Mononuclear cell (primary cell): Measurements from ENCODE around the gene ABL1. TPM values are rescaled to one million over a fixed set of nuclear protein-coding genes. Genes with fewer than 3 reads are reported as not detected.

Source experiments
- H3K27me3 ChIP-seq: 2 replicates; pipeline ENCODE4 v1.6.0; 2011; ENCODE audit warnings: low read length, control low read depth; ENCODE audit not compliant: insufficient read depth
- H3K4me1 ChIP-seq: 2 replicates; pipeline ENCODE4 v1.5.1; 2011; ENCODE audit warnings: mild to moderate bottlenecking, low read length, control low read depth; ENCODE audit not compliant: insufficient read depth
- H3K4me3 ChIP-seq: 2 replicates; pipeline ENCODE4 v1.5.1; 2011; ENCODE audit warnings: mild to moderate bottlenecking, low read length, moderate library complexity
- H3K9me3 ChIP-seq: 2 replicates; pipeline ENCODE4 v1.5.1; 2011; ENCODE audit warnings: low read depth, mild to moderate bottlenecking, control low read depth, low read length
- total RNA-seq: library from RNA; depleted of rRNA; stranded (reverse); fragments of >200 nt; gene quantifications from one replicate; pipeline ENCODE4 v1.2.3, GENCODE V29; 2012

Gene ABL1
- total RNA-seq, 1 donor = 14.7 TPM

- Histone ChIP-seq H3K27me3 (no peaks in the 10 kb centered on the region), H3K4me1 (peaks cover 7% of the 10 kb centered on the region), H3K9me3 (no peaks in the 10 kb centered on the region), H3K4me3 (no peak overlapping the region)
These were observed 60.6 kb downstream of the ABL1 start for GRCh38 chr9:130895481-130896232.

GRCh38 chr9:130896233-130897014 lies 61.4 kb downstream of the ABL1 start, which contains the start of gene QRFP:
TSS of gene QRFP (minus strand) at chr9:130896812. CDS start at chr9:130893838, 2,974 bp downstream.
- H3K27me3 ChIP-seq = no peaks in the 10 kb centered on the region
- H3K4me1 ChIP-seq = peaks cover 7% of the 10 kb centered on the region
- H3K4me3 ChIP-seq = no peak within 1 kb of the TSS
- H3K9me3 ChIP-seq = no peaks in the 10 kb centered on the region

- Histone ChIP-seq H3K4me3 (no peak overlapping the region), H3K4me1 (peaks cover 7% of the 10 kb centered on the region), H3K9me3 (no peaks in the 10 kb centered on the region), H3K27me3 (no peaks in the 10 kb centered on the region)
These were observed 62.2 kb downstream of the ABL1 start for GRCh38 chr9:130897105-130897751.

GRCh38 chr9:130897848-130898551 lies 62.9 kb downstream of the ABL1 start:
- peaks cover 6% of the 10 kb centered on the region for H3K4me1 ChIP-seq
- no peaks in the 10 kb centered on the region for H3K27me3 ChIP-seq
- no peaks in the 10 kb centered on the region for H3K9me3 ChIP-seq
- no peak overlapping the region for H3K4me3 ChIP-seq

- H3K4me1 ChIP-seq = peaks cover under 1% of the 10 kb centered on the region
- no peaks in the 10 kb centered on the region for H3K27me3 ChIP-seq
- no peaks in the 10 kb centered on the region for H3K9me3 ChIP-seq
- no peak overlapping the region for H3K4me3 ChIP-seq
These were observed 63.4 kb downstream of the ABL1 start for GRCh38 chr9:130898552-130898852.

- Histone ChIP-seq H3K4me1 (no peaks in the 10 kb centered on the region), H3K4me3 (no peak overlapping the region), H3K9me3 (no peaks in the 10 kb centered on the region), H3K27me3 (no peaks in the 10 kb centered on the region)
These were observed 64.1 kb downstream of the ABL1 start for GRCh38 chr9:130899051-130899748.

GRCh38 chr9:130900701-130901497 lies 65.8 kb downstream of the ABL1 start:
- H3K27me3 ChIP-seq = no peaks in the 10 kb centered on the region
- H3K9me3 ChIP-seq = no peaks in the 10 kb centered on the region
- H3K4me1 ChIP-seq = no peaks in the 10 kb centered on the region

GRCh38 chr9:130901498-130902203 lies 66.6 kb downstream of the ABL1 start:
- H3K27me3 ChIP-seq = no peaks in the 10 kb centered on the region
- H3K9me3 ChIP-seq = no peaks in the 10 kb centered on the region
- no peaks in the 10 kb centered on the region for H3K4me1 ChIP-seq
- H3K4me3 ChIP-seq = no peak overlapping the region

More at GRCh38 chr9:130900701-130901497, 65.8 kb downstream of the ABL1 start:
- H3K4me3 ChIP-seq = no peak overlapping the region

GRCh38 chr9:130902204-130903185 lies 67.4 kb downstream of the ABL1 start:
- Histone ChIP-seq H3K27me3 (no peaks in the 10 kb centered on the region), H3K4me3 (no peak overlapping the region), H3K4me1 (no peaks in the 10 kb centered on the region), H3K9me3 (no peaks in the 10 kb centered on the region)

GRCh38 chr9:130903194-130904069 lies 68.4 kb downstream of the ABL1 start:
- Histone ChIP-seq H3K27me3 (no peaks in the 10 kb centered on the region), H3K4me1 (no peaks in the 10 kb centered on the region), H3K9me3 (no peaks in the 10 kb centered on the region), H3K4me3 (no peak overlapping the region)

- Histone ChIP-seq H3K4me1 (no peaks in the 10 kb centered on the region), H3K27me3 (no peaks in the 10 kb centered on the region), H3K9me3 (no peaks in the 10 kb centered on the region), H3K4me3 (no peak overlapping the region)
These were observed 69.3 kb downstream of the ABL1 start for GRCh38 chr9:130904070-130905044.
